ENCODE measurements around the gene CENPB. TPM values are rescaled to one million over a fixed set of nuclear protein-coding genes. Genes with fewer than 3 reads are reported as not detected.
A peak's percentile ranks its signal among the peaks of the same experiment; 100 is the strongest.

The CENPB gene
- total and polyA plus RNA-seq, 10 of the 15 experiments (the other 5 are each of a cell fraction or from before 2014, with no cell fraction given) = 0.16 to 71.2 (median 14.0) TPM

- ChIA-PET POLR2A (no interaction called here), SMC1A (ENCODE audit: uncharacterized antibody, unreplicated experiment) (interaction anchor here (0.7 kb wide), 1 partner anchor 18 kb away, joined by 3 read pairs; the partner anchor contains the start of gene AP5S1), RAD21 (ENCODE audit: unreplicated experiment) (interaction anchor here (0.7 kb wide), 1 partner anchor 18 kb away, joined by 3 read pairs; no protein-coding TSS in a partner anchor), CTCF (interaction anchor here (0.9 kb wide), 2 partner anchors 18 to 35 kb away, joined by 3 read pairs; partner anchors contain the start of gene ADISSP)
- ATAC-seq (no peak), DNase-seq (ENCODE audit: low read depth, low spot score) (no peak), FAIRE-seq (peak; percentile 74)
- Histone ChIP-seq H3K27ac (ENCODE audit: control insufficient read depth, insufficient read depth) (no peak overlapping the region; the same call in 1 of the 2 replicates), H3K9ac (ENCODE audit: control insufficient read depth, insufficient read depth, low read length) (no peak overlapping the region), H3K36me3 (ENCODE audit: control insufficient read depth in 2 of 2, insufficient read depth in 2 of 2, low read length in 1 of 2) (peaks cover 23 to 28% of the 10 kb centered on the region in 2 experiments), H3K4me1 (ENCODE audit: control insufficient read depth, insufficient read depth, low read length) (peaks cover 33% of the 10 kb centered on the region), H3K4me2 (ENCODE audit: control insufficient read depth, insufficient read depth) (peak overlapping the region; percentile 7; the same call in 1 of the 2 replicates), H3K79me2 (ENCODE audit: control insufficient read depth, insufficient read depth, low read length) (peaks cover 7% of the 10 kb centered on the region), H2AFZ (ENCODE audit: control insufficient read depth, low read depth, low read length) (no peak overlapping the region), H3K9me3 (replicated peaks; ENCODE audit: control insufficient read depth, insufficient read depth, low read length) (no peaks in the 10 kb centered on the region), H3K4me3 (no peak overlapping the region), H4K20me1 (ENCODE audit: control insufficient read depth, insufficient read depth) (no peaks in the 10 kb centered on the region), H3K27me3 (replicated peaks in 1 of 2; ENCODE audit: control insufficient read depth in 2 of 2, insufficient read depth in 2 of 2, low read length in 1 of 2) (no peaks in the 10 kb centered on the region)
- 71% methylated on average over 11 of the region's 11 CpGs for WGBS (ENCODE audit: insufficient coverage, insufficient replicate concordance, low lambda C conversion rate, missing lambda C conversion rate)
- no TSS peak for BruUV-seq (replicated peaks)
- in situ Hi-C loops (cut with MboI) (no loop called here), intact Hi-C loops (cut with micrococcal nuclease; ENCODE audit: unreplicated experiment) (no loop called here)
- TF ChIP-seq SPI1 (IDR thresholded peaks at IDR 0.05; ENCODE audit: borderline replicate concordance, insufficient read depth, low read depth, low read length) (peak; percentile 70), NFYB (IDR thresholded peaks at IDR 0.05; ENCODE audit: insufficient read depth, low read depth, low read length) (no peak), TARDBP (IDR thresholded peaks at IDR 0.05; ENCODE audit: borderline replicate concordance) (no peak), IKZF2 (IDR thresholded peaks at IDR 0.05) (0 out of 4 replicates have a peak, but pooled peaks of 1 of the 2 experiments have one; percentile 15), PRDM15 (CRISPR knock-in tag; IDR thresholded peaks at IDR 0.05) (no peak), BMI1 (IDR thresholded peaks at IDR 0.05; ENCODE audit: borderline replicate concordance) (peak; percentile 78), ETV6 (conservative IDR thresholded peaks at IDR 0.05 in 1 of 2, IDR thresholded peaks at IDR 0.05 in 1 of 2; ENCODE audit: borderline replicate concordance in 1 of 2, low read depth in 1 of 2) (no peak), PAX5 (IDR thresholded peaks at IDR 0.05; ENCODE audit: borderline replicate concordance, low read depth, low read length) (no peak), TCF12 (IDR thresholded peaks at IDR 0.05; ENCODE audit: low read depth, low read length) (no peak), CHD2 (IDR thresholded peaks at IDR 0.05; ENCODE audit: borderline replicate concordance, low read depth, low read length) (no peak), PAX8 (IDR thresholded peaks at IDR 0.05) (no peak), FOS (IDR thresholded peaks at IDR 0.05; ENCODE audit: borderline replicate concordance, extremely low read depth, insufficient read length) (no peak)
- TF ChIP-seq, protein P1, sequence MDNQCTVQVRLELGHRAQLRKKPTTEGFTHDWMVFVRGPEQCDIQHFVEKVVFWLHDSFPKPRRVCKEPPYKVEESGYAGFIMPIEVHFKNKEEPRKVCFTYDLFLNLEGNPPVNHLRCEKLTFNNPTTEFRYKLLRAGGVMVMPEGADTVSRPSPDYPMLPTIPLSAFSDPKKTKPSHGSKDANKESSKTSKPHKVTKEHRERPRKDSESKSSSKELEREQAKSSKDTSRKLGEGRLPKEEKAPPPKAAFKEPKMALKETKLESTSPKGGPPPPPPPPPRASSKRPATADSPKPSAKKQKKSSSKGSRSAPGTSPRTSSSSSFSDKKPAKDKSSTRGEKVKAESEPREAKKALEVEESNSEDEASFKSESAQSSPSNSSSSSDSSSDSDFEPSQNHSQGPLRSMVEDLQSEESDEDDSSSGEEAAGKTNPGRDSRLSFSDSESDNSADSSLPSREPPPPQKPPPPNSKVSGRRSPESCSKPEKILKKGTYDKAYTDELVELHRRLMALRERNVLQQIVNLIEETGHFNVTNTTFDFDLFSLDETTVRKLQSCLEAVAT (IDR thresholded peaks at IDR 0.05) = no peak
- TF ChIP-seq, protein P2, sequence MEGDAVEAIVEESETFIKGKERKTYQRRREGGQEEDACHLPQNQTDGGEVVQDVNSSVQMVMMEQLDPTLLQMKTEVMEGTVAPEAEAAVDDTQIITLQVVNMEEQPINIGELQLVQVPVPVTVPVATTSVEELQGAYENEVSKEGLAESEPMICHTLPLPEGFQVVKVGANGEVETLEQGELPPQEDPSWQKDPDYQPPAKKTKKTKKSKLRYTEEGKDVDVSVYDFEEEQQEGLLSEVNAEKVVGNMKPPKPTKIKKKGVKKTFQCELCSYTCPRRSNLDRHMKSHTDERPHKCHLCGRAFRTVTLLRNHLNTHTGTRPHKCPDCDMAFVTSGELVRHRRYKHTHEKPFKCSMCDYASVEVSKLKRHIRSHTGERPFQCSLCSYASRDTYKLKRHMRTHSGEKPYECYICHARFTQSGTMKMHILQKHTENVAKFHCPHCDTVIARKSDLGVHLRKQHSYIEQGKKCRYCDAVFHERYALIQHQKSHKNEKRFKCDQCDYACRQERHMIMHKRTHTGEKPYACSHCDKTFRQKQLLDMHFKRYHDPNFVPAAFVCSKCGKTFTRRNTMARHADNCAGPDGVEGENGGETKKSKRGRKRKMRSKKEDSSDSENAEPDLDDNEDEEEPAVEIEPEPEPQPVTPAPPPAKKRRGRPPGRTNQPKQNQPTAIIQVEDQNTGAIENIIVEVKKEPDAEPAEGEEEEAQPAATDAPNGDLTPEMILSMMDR (IDR thresholded peaks at IDR 0.05 in 2 of 3, conservative IDR thresholded peaks at IDR 0.05 in 1 of 3; ENCODE audit: control insufficient read depth in 2 of 3, extremely low read depth in 1 of 3, insufficient read depth in 1 of 3, low read depth in 3 of 3, low read length in 3 of 3) = no peak
Observed at GRCh38 chr20:3802524-3803239, 16.1 kb upstream of the CENPB start.
